Adipose tissue (tissue), 3 donors: ENCODE data around the gene PRDM16. TPM values are rescaled to one million over a fixed set of nuclear protein-coding genes. Genes with fewer than 3 reads are reported as not detected.

Experiments used
- H3K27ac ChIP-seq: one replicate; pipeline ENCODE4 v1.5.1; 2013; ENCODE audit warnings: low read depth, low read length
- WGBS, 3 donors: extraction: QIAGEN DNeasy Blood & Tissue Kit; methylation state at CpG; one replicate each; pipeline ENCODE4 v1.1.7; 2013; 5-methylcytosine and 5-hydroxymethylcytosine counted together
- polyA plus RNA-seq, 3 donors: library from polyadenylated mRNA; stranded (reverse); fragments of 200-250 nt; gene quantifications; one replicate each; pipeline ENCODE4 v1.2.3, GENCODE V29; 2013
- donor health status: healthy with polysubstance abuse.
- donor health status: Bipolar disorder and iron deficiency.
- donor health status: healthy.

The PRDM16 gene
- polyA plus RNA-seq, 3 donors = 1.6 to 3.6 (median 1.6) TPM

- no peak overlapping the region for H3K27ac ChIP-seq
- 68 to 76% (median 70%) methylated on average over 11 of the region's 11 CpGs for WGBS, 3 donors
Measured at GRCh38 chr1:3193811-3194210, 124.8 kb downstream of the PRDM16 start.

DNA sequence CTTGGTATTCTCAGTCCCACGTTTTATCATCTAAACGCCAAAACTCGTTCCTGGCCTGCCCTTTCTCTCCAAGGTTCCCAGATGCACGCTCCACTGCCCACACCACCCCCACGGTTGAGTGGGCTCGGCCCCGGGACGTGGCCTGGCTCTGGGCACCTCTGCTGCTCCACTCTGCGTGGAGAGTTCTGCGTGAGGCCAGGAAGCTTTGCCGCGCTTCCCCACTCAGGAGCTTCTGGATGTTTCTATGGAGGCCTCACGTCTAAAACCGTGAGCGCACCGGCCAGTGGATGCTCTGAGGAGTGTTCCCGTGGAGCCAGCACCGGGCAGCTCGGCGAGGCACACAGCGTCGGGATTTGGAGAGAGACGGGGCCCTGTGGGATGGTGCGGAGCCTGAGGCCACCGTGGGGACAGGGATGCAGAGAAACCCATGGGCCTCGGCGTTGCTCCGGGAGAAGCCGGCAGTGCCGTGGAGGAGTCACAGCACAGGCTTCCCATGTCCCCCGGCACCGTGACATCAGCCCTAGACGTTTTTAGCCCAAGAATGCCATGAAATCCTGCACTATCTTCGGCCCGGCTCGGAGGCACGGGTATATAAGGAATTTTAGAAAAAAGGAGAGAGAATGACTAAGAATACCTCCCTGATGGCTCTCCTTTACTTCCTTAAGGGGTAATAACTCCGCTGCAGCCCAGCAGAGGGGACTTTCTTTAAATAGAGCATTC lies 125.9 kb downstream of the PRDM16 start:
- H3K27ac ChIP-seq = no peak overlapping the region

DNA sequence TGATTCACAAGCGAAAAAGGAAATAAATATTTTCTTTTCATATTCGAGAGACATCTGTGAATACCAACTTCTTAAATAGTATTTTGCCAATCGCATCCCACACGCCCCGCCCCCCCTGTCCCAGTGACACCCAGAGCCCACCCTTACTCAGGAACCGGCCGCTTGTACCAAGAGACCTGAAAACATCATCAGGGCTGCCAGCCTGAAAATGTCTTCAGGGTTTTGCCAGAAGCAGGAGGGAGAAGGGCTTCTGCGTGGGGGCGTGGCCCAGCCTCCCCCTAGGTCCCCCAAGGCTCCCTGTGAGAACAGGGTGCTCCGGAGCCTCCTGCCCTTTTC lies 126.4 kb downstream of the PRDM16 start:
- H3K27ac ChIP-seq = no peak overlapping the region
- 70 to 89% (median 83%) methylated on average over 10 of the region's 10 CpGs for WGBS, 3 donors

More for the DNA sequence above, 125.9 kb downstream of the PRDM16 start:
- WGBS, 3 donors = 87 to 92% (median 88%) methylated on average over 38 of the region's 38 CpGs

DNA sequence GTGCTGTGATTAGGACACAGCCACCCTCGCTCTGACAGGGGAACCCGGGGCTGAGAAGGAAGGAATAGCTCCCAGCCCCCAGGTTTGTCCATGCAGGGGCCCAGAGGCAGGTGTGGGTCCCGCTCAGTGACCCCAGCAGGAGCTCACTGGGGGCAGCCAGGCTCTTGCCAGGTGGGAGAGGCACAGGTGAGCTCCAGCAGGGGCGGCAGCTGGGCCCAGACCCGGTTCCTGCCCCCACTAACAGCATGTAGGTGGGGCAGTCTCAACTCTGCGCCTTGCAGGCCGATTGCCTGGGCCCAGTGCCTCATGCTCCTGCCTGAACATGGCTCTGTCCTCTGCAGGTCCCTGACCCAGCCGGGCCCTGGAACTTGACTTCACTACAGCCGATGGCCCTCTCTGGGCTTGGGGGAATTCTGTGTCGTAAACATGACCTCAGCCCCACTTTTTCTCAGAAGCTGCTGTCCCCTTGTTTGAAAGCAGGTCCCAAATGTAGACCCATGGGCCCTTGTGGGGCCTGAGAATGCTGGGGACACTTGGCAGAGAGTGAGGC lies 127.0 kb downstream of the PRDM16 start:
- 73 to 79% (median 73%) methylated on average over 10 of the region's 10 CpGs for WGBS, 3 donors
- no peak overlapping the region for H3K27ac ChIP-seq

DNA sequence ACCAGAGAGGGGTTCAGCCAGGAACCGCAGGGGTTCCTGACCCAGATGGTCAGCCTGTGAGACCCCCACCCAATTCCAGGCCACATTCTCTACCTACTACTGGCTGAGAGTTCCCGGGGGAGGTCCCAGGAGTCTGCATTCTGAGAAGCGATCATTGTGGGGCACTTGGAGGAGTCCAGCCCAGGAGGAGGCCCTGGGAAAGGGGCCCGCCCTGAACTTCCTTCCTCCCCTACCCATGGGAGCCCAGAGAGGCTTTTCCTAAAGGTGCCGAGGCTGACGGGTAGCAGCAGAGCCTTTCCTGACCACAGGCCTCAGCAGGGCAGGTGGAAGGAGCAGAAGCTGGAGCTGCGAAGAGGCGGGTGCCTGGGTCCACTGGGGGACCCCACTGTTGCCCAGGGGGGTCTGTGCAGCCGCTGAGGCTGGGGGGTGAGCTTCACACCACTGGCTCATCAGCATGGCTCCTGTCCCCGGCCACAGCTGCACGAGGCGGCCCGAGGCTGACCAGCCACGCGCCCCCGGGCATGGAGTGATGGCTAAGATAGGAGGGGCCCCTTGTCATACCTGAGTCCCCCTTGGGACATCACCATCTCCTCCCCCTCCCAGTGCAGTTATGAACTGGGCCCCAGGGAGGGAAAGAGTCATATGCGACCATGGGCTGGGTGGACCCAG lies 127.7 kb downstream of the PRDM16 start:
- 65 to 89% (median 66%) methylated on average over 17 of the region's 17 CpGs for WGBS, 3 donors
- H3K27ac ChIP-seq = no peak overlapping the region

DNA sequence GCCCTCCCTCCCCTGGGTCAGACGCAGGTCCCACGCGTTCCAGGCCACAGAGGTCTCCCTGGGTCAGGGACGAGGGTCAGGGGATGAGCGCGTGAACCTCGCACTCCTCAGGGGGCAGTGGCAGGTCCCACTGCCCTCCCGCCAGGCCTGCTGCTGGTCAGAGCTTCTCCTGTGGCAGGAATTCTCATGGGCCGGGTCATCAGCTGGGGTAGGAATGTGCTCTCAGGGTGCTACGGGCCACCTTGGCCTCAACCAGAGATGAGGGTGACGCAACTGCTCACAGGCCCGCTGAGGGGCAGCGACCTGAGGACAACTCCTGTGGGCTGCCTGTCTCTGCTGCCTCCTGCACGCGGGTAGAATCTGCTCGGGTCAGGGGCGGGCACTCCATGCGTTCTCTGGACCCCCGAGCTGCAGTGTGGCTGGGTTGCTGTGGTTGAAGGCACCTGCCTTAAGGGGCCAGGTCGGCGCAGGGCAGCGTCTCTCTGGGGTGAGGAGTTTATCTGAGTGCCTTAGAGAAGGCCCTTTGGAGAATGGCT lies 128.8 kb downstream of the PRDM16 start:
- H3K27ac ChIP-seq = no peak overlapping the region
- WGBS, 3 donors = 82 to 88% (median 88%) methylated on average over 22 of the region's 22 CpGs

DNA sequence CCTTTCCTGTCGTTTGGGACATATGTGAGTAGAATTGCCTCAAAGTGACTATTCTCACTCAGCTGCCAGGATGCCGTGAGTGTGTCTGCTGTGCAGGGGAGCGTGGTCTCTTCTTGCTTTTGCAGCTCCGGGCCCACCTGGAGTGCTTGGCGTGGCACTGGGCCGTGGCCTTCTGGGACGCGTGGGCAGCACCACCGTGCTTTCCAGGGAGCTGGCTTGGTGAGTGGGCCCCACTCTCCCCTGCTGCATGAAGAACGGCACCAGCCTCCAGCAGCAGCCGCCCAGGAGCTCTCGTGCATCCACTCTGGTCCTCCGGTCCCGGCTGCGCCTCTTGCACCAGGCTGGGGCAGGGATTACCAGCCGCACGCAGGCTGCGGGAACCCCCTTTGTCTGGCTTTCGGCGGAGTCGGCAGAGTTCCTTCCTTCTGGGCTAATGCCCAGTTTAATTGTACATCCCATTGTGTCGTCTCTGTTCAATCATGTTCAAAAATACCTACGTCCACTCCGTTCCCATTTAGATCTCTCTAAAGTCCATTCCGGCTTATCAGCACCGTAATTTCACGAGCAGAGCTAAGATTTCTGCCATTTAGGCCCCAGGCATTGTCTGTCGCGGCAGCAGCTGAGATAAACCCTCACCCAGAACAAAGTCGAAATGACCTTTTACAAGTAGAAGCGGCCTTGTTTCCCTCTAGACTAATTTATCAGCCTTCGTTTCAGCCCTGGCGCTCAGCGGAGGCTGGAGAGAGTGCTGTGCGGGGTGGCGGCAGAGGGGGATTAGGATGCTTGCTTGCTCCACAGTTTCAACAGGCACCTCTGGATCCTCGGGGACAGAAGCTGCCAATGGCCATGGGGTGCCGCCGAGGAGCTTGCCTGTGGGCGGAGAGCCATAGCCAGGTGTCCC lies 129.6 kb downstream of the PRDM16 start:
- H3K27ac ChIP-seq = no peak overlapping the region
- 66 to 76% (median 76%) methylated on average over 40 of the region's 40 CpGs for WGBS, 3 donors

- 45 to 68% (median 57%) methylated on average over 20 of the region's 20 CpGs for WGBS, 3 donors
- no peak overlapping the region for H3K27ac ChIP-seq
Measured at GRCh38 chr1:3204725-3205124, 135.7 kb downstream of the PRDM16 start.

- no peak overlapping the region for H3K27ac ChIP-seq
- 94 to 96% (median 95%) methylated on average over 13 of the region's 13 CpGs for WGBS, 3 donors
Measured at GRCh38 chr1:3205815-3206214, 136.8 kb downstream of the PRDM16 start.

DNA sequence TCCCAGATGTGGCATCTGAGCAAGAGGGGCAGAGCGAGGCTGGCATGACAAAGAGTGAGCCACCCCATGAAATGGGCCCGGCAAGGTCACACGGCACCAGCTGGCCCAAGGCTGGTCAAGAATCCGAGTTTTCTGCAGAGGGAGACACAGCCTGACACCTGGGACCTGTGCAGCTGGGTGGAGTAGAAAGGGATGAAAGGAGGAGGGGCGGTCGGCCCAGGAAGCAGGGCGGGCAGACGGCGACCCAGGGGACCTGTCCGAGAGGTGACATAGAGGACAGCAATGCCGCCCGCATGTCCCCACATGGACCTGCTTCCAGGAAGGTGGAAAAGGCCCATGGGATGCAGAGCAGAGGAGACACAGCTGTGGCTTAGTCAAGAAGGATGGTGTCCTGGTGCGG lies 137.7 kb downstream of the PRDM16 start:
- 39 to 84% (median 83%) methylated on average over 13 of the region's 13 CpGs for WGBS, 3 donors
- no peak overlapping the region for H3K27ac ChIP-seq

- 26 to 60% (median 48%) methylated on average over 26 of the region's 26 CpGs for WGBS, 3 donors
- H3K27ac ChIP-seq = no peak overlapping the region
Measured at GRCh38 chr1:3207217-3207848, 138.3 kb downstream of the PRDM16 start.

DNA sequence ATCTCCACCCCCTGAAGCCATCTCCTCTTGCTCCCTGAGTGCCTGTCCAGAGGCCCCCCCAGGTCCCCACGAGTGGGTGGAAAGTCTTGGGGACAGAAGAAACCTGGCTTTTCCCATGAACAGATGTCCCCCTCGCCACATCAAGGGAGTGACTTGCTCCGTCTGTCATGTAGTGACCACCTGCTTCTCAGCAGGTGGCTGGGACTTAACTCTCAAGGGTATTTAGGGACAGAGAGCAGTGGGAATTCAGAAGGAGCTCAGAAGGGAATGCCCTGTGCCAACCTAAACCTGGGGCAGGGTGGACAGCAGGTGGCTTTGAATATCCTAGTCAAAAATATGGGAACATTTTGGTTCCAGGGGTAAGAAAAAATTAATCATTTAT lies 139.8 kb downstream of the PRDM16 start:
- no peak overlapping the region for H3K27ac ChIP-seq
- 74 to 89% (median 78%) methylated on average over 3 of the region's 3 CpGs for WGBS, 3 donors

- H3K27ac ChIP-seq = no peak overlapping the region
- WGBS, 3 donors = 84 to 87% (median 85%) methylated on average over 19 of the region's 19 CpGs
Measured at GRCh38 chr1:3209201-3209600, 140.2 kb downstream of the PRDM16 start.

- no peak overlapping the region for H3K27ac ChIP-seq
- WGBS, 3 donors = 91 to 93% (median 92%) methylated on average over 47 of the region's 47 CpGs
Measured at GRCh38 chr1:3211582-3212375, 142.8 kb downstream of the PRDM16 start.

DNA sequence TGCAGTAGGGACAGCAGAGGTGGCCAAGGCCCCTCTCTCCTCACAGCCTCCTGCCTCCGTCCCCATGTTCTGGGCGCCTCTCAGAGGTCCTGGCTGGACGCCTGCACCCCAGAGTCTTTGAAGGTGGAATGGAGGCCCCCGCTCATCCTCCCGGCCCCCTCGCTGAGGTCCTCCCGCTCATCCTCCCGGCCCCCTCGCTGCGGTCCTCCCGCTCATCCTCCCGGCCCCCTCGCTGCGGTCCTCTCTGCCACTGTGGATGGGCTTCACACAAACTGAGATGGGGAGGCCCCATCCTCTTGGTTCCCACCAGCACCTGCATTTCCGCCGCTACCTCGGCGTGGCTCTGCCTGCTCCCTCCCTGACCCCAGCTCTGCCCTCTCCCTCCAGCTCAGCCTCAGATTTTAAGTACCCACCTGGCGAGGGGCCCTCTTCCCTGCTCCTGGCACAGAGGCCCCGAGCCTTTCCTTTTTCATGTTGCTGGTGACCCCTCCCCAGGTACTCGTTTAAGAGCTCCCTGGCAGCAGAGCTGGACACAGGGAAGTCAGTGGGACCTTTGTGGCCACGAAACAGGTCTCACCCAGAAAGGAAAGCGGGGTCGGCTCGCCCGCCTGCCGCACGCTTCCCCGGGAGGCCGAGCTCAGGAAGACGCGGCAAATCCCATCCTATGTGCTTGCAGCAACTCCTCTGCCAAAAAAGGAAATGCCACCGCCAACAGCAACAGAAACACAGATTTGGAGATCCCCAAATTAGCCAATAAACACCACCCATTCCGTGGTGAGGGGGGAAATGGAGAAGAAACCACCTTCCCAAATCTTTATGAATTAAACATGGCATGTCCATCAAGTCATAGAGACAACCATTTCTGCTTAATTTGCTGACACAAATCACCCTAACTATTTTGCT lies 143.7 kb downstream of the PRDM16 start:
- H3K27ac ChIP-seq = no peak overlapping the region
- WGBS, 3 donors = 85 to 92% (median 87%) methylated on average over 27 to 34 of the region's 34 CpGs

DNA sequence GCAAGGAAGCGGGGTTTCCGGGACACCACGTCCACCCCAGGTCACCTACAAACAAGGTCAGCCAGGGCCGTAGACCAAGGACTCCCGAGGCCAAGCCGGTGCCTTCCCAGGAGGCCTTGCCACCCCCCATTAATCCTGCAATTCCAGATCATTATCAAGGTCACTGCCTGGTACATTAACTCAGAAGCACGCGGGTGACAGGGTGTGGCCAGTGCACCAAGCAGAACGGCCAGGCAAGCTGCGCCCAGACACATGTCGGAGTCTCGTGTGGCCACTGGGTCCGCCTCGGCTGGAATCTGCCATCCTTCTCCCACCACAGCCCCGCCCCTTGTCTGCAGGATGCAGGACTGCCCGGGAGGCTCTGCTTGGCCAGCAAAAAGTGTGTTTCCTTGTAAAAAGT lies 144.7 kb downstream of the PRDM16 start:
- no peak overlapping the region for H3K27ac ChIP-seq
- 44 to 68% (median 52%) methylated on average over 16 of the region's 16 CpGs for WGBS, 3 donors
